ENCODE measurements around the gene DPY19L2. TPM values are rescaled to one million over a fixed set of nuclear protein-coding genes. Genes with fewer than 3 reads are reported as not detected.
A peak's percentile ranks its signal among the peaks of the same experiment; 100 is the strongest.
"Not testable (repeated sequence)": the region's sequence is repeated elsewhere in the genome, so short reads cannot be mapped to it uniquely, and the experiment has no call there.

Gene DPY19L2
- total RNA-seq, 1 donor from 2014 or later: 0.61 TPM

- DNase-seq; H3K27ac Mint-ChIP-seq; H3K4me3 Mint-ChIP-seq; H3K4me1 Mint-ChIP-seq; H3K36me3 Mint-ChIP-seq (ENCODE audit: low read depth); intact Hi-C loops (cut with micrococcal nuclease); H3K9me3 Mint-ChIP-seq; H3K27me3 Mint-ChIP-seq: not testable (repeated sequence)
These were observed 18.3 kb upstream of the DPY19L2 start for GRCh38 chr12:63686623-63687022.

- intact Hi-C loops (cut with micrococcal nuclease); DNase-seq; H3K4me3 Mint-ChIP-seq; H3K27ac Mint-ChIP-seq; H3K9me3 Mint-ChIP-seq; H3K4me1 Mint-ChIP-seq; H3K36me3 Mint-ChIP-seq (ENCODE audit: low read depth); H3K27me3 Mint-ChIP-seq: not testable (repeated sequence)
These were observed 17.5 kb upstream of the DPY19L2 start for GRCh38 chr12:63685789-63686188.

GRCh38 chr12:63682617-63683016, 14.3 kb upstream of the DPY19L2 start:
- DNase-seq; H3K4me1 Mint-ChIP-seq; intact Hi-C loops (cut with micrococcal nuclease); H3K27ac Mint-ChIP-seq; H3K36me3 Mint-ChIP-seq (ENCODE audit: low read depth); H3K9me3 Mint-ChIP-seq; H3K27me3 Mint-ChIP-seq; H3K4me3 Mint-ChIP-seq: not testable (repeated sequence)

GRCh38 chr12:63680758-63681157, 12.5 kb upstream of the DPY19L2 start:
- H3K4me3 Mint-ChIP-seq; DNase-seq; H3K9me3 Mint-ChIP-seq; intact Hi-C loops (cut with micrococcal nuclease); H3K27ac Mint-ChIP-seq; H3K36me3 Mint-ChIP-seq (ENCODE audit: low read depth); H3K4me1 Mint-ChIP-seq; H3K27me3 Mint-ChIP-seq: not testable (repeated sequence)

- H3K36me3 Mint-ChIP-seq (ENCODE audit: low read depth); H3K27ac Mint-ChIP-seq; H3K4me3 Mint-ChIP-seq; H3K9me3 Mint-ChIP-seq; H3K4me1 Mint-ChIP-seq; DNase-seq: not testable (repeated sequence)
- intact Hi-C loops (cut with micrococcal nuclease): loop anchor here (2.0 to 5.0 kb wide), 2 partner anchors 130 to 584 kb away; no protein-coding TSS in a partner anchor
- H3K27me3 Mint-ChIP-seq: peaks cover 29% of the 10 kb centered on the region
These were observed 4.3 kb upstream of the DPY19L2 start for GRCh38 chr12:63672550-63672949.

- H3K9me3 Mint-ChIP-seq: not testable (repeated sequence)
These were observed 1.6 kb upstream of the DPY19L2 start for GRCh38 chr12:63669936-63670335.

GRCh38 chr12:63669427-63669826, 1.1 kb upstream of the DPY19L2 start:
- intact Hi-C loops (cut with micrococcal nuclease); H3K27ac Mint-ChIP-seq: not testable (repeated sequence)
- H3K4me3 Mint-ChIP-seq: peak overlapping the region; percentile 87

More at GRCh38 chr12:63669936-63670335, 1.6 kb upstream of the DPY19L2 start:
- H3K4me1 Mint-ChIP-seq; DNase-seq; H3K27ac Mint-ChIP-seq; H3K36me3 Mint-ChIP-seq (ENCODE audit: low read depth): not testable (repeated sequence)
- peaks cover 36% of the 10 kb centered on the region for H3K27me3 Mint-ChIP-seq
- peak overlapping the region; percentile 87 for H3K4me3 Mint-ChIP-seq
- intact Hi-C loops (cut with micrococcal nuclease): loop anchor here (5.0 kb wide), 1 partner anchor 132 kb away; no protein-coding TSS in a partner anchor

GRCh38 chr12:63668800-63669365, 590 bp upstream of the DPY19L2 start:
- H3K4me1 Mint-ChIP-seq; intact Hi-C loops (cut with micrococcal nuclease); H3K9me3 Mint-ChIP-seq; DNase-seq; H3K36me3 Mint-ChIP-seq (ENCODE audit: low read depth): not testable (repeated sequence)
- peak overlapping the region; percentile 60 for H3K27ac Mint-ChIP-seq
- H3K4me3 Mint-ChIP-seq: peak overlapping the region; percentile 87
- peaks cover 38% of the 10 kb centered on the region for H3K27me3 Mint-ChIP-seq

More at GRCh38 chr12:63669427-63669826, 1.1 kb upstream of the DPY19L2 start:
- not testable (repeated sequence) for H3K9me3 Mint-ChIP-seq; H3K4me1 Mint-ChIP-seq; H3K36me3 Mint-ChIP-seq (ENCODE audit: low read depth); DNase-seq
- H3K27me3 Mint-ChIP-seq: peaks cover 38% of the 10 kb centered on the region

GRCh38 chr12:63663005-63663404, 5.3 kb downstream of the DPY19L2 start:
- H3K27ac Mint-ChIP-seq; H3K36me3 Mint-ChIP-seq (ENCODE audit: low read depth); H3K4me1 Mint-ChIP-seq; H3K9me3 Mint-ChIP-seq; H3K4me3 Mint-ChIP-seq; DNase-seq; intact Hi-C loops (cut with micrococcal nuclease): not testable (repeated sequence)
- H3K27me3 Mint-ChIP-seq: peaks cover 14% of the 10 kb centered on the region

- H3K27ac Mint-ChIP-seq; intact Hi-C loops (cut with micrococcal nuclease); H3K27me3 Mint-ChIP-seq; H3K4me3 Mint-ChIP-seq; H3K9me3 Mint-ChIP-seq; DNase-seq; H3K36me3 Mint-ChIP-seq (ENCODE audit: low read depth); H3K4me1 Mint-ChIP-seq: not testable (repeated sequence)
These were observed 9.8 kb downstream of the DPY19L2 start for GRCh38 chr12:63658501-63658900.

GRCh38 chr12:63656407-63656806, 11.9 kb downstream of the DPY19L2 start:
- H3K27ac Mint-ChIP-seq; H3K36me3 Mint-ChIP-seq (ENCODE audit: low read depth); H3K27me3 Mint-ChIP-seq; H3K4me3 Mint-ChIP-seq; H3K4me1 Mint-ChIP-seq; intact Hi-C loops (cut with micrococcal nuclease); H3K9me3 Mint-ChIP-seq; DNase-seq: not testable (repeated sequence)

GRCh38 chr12:63655543-63656257, 12.6 kb downstream of the DPY19L2 start:
- DNase-seq; H3K9me3 Mint-ChIP-seq; H3K4me1 Mint-ChIP-seq; H3K4me3 Mint-ChIP-seq; H3K27ac Mint-ChIP-seq; intact Hi-C loops (cut with micrococcal nuclease); H3K27me3 Mint-ChIP-seq; H3K36me3 Mint-ChIP-seq (ENCODE audit: low read depth): not testable (repeated sequence)

GRCh38 chr12:63654481-63654880, 13.8 kb downstream of the DPY19L2 start:
- H3K4me3 Mint-ChIP-seq; DNase-seq; H3K9me3 Mint-ChIP-seq; H3K36me3 Mint-ChIP-seq (ENCODE audit: low read depth); H3K27me3 Mint-ChIP-seq; H3K27ac Mint-ChIP-seq; intact Hi-C loops (cut with micrococcal nuclease); H3K4me1 Mint-ChIP-seq: not testable (repeated sequence)

- intact Hi-C loops (cut with micrococcal nuclease): not testable (repeated sequence)
These were observed 18.8 kb downstream of the DPY19L2 start for GRCh38 chr12:63649517-63649916.

More at GRCh38 chr12:63649517-63649916, 18.8 kb downstream of the DPY19L2 start:
- DNase-seq; H3K27ac Mint-ChIP-seq; H3K4me3 Mint-ChIP-seq; H3K27me3 Mint-ChIP-seq; H3K4me1 Mint-ChIP-seq; H3K36me3 Mint-ChIP-seq (ENCODE audit: low read depth); H3K9me3 Mint-ChIP-seq: not testable (repeated sequence)

Data from activated CD4-positive, alpha-beta T cell treated with anti-CD3 and anti-CD28 coated beads, Interleukin-2, amount 10 ng/mL, durations not matched to agents 24 days and 14 days (primary cell).